ENCODE results near the gene CABP5.

CABP5 gene

DNA sequence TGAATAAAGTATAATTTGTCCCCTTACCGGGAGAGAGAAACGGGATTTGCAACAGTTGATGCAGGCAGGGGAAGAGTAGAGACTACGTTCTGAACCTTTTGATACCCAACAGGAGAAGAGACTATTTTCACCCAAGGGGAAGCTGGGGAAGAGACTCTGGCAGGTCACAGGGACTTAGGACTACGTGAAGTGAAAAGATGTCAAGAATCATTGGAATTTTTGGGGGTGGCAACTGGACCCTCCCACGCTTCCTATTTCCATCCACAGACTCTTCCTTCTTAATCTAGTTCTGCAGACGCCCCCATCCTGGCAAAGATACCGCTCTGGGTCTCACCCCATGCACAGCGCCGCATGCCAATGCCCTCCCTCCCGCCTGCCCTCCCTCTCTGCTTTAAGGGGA, 13.8 kb downstream of the CABP5 start:
- H3K27me3 ChIP-seq (ENCODE audit: control insufficient read depth, insufficient read depth, low read length), result no peaks in the 10 kb centered on the region

DNA sequence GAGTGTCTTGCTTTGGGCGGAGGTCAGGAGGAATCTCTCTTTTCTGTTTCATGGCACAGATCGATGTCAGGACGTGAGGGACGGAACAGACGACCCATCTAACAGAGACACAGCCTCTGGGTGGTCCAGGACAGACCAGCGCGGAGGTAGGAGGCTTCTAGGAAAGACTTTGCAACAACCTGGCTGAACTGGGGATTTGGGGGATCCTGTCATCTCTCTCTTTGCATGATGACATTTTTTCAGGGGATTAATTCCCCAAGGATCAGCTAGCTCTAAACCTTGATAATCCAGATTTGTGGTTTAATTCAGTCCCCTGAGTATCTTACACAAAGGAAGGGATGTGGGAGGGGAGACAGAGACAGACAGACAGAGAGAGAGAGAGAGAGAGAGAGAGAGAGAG, 14.4 kb downstream of the CABP5 start:
- H3K4me1 ChIP-seq, result no peaks in the 10 kb centered on the region
- no peaks in the 10 kb centered on the region for H3K27me3 ChIP-seq (ENCODE audit: control insufficient read depth, insufficient read depth, low read length)
- H3K36me3 ChIP-seq (ENCODE audit: control insufficient read depth, insufficient read depth, low read length), result no peaks in the 10 kb centered on the region
- TF ChIP-seq, protein P1, sequence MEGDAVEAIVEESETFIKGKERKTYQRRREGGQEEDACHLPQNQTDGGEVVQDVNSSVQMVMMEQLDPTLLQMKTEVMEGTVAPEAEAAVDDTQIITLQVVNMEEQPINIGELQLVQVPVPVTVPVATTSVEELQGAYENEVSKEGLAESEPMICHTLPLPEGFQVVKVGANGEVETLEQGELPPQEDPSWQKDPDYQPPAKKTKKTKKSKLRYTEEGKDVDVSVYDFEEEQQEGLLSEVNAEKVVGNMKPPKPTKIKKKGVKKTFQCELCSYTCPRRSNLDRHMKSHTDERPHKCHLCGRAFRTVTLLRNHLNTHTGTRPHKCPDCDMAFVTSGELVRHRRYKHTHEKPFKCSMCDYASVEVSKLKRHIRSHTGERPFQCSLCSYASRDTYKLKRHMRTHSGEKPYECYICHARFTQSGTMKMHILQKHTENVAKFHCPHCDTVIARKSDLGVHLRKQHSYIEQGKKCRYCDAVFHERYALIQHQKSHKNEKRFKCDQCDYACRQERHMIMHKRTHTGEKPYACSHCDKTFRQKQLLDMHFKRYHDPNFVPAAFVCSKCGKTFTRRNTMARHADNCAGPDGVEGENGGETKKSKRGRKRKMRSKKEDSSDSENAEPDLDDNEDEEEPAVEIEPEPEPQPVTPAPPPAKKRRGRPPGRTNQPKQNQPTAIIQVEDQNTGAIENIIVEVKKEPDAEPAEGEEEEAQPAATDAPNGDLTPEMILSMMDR (IDR thresholded peaks at IDR 0.05), result no peak
- H2AFZ ChIP-seq, result no peak overlapping the region
- H3K9ac ChIP-seq, result no peak overlapping the region
- H3K9me3 ChIP-seq (ENCODE audit: control insufficient read depth, low read length), result no peaks in the 10 kb centered on the region
- H3K4me3 ChIP-seq (ENCODE audit: low read depth, low read length), result no peak overlapping the region
- no peaks in the 10 kb centered on the region for H3K79me2 ChIP-seq
- H3K4me2 ChIP-seq (ENCODE audit: low read length), result no peak overlapping the region
- H3K27ac ChIP-seq, result no peak overlapping the region

More for the DNA sequence above, 13.8 kb downstream of the CABP5 start:
- TF ChIP-seq, protein P1 (IDR thresholded peaks at IDR 0.05), result no peak
- Histone ChIP-seq H3K4me3 (ENCODE audit: low read depth, low read length) (no peak overlapping the region), H2AFZ (no peak overlapping the region), H3K4me2 (ENCODE audit: low read length) (no peak overlapping the region), H3K79me2 (no peaks in the 10 kb centered on the region), H3K27ac (no peak overlapping the region), H3K9me3 (ENCODE audit: control insufficient read depth, low read length) (no peaks in the 10 kb centered on the region), H3K9ac (no peak overlapping the region), H3K4me1 (no peaks in the 10 kb centered on the region), H3K36me3 (ENCODE audit: control insufficient read depth, insufficient read depth, low read length) (no peaks in the 10 kb centered on the region)

DNA sequence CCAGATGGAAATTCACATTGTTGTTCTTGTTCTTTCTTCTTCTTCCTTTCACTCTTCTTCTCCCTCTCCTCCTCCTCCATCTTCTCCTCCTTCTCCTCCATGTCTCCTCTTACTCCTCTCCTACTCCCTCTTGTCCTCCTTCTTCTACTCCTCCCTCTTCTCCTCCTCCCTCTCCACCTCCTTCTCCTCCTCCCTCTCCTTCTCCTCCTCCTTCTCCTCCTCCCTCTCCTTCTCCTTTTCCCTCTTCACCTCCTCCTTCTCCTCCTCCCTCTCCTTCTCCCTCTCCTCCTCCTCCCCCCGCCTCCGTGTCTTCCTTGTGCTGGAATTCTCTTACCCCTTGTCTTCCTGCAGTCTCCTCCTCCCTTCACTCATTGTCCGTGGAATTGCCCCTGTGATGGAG, 18.4 kb downstream of the CABP5 start:
- Histone ChIP-seq H3K36me3 (ENCODE audit: control insufficient read depth, insufficient read depth, low read length) (no peaks in the 10 kb centered on the region), H2AFZ (no peak overlapping the region), H3K4me3 (ENCODE audit: low read depth, low read length) (no peak overlapping the region), H3K79me2 (no peaks in the 10 kb centered on the region), H3K9me3 (ENCODE audit: control insufficient read depth, low read length) (no peaks in the 10 kb centered on the region), H3K27me3 (ENCODE audit: control insufficient read depth, insufficient read depth, low read length) (no peaks in the 10 kb centered on the region), H3K4me2 (ENCODE audit: low read length) (no peak overlapping the region), H3K9ac (no peak overlapping the region), H3K4me1 (peaks cover 5% of the 10 kb centered on the region), H3K27ac (no peak overlapping the region)
- TF ChIP-seq, protein P1 (IDR thresholded peaks at IDR 0.05), result no peak

DNA sequence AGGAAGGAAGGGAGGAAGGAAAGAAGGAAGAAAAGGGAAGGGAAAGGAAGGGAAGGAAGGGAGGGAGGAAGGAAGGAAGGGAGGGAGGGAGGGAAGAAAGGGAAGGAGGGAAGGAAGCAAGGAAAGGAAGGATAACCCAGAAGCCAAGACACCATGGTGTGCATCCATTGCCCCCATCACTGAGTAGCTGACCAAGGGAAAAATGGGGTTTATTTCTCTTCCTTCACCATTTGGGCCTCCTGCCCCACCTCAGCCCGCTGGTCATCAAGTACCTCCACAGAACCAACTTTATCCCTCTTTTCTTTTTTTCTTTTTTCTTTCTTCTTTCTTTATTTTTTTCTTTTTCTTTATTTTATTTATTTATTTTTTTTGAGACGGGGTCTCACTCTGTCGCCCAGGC, 20.4 kb downstream of the CABP5 start:
- TF ChIP-seq, protein P1 (IDR thresholded peaks at IDR 0.05), result no peak
- Histone ChIP-seq H2AFZ (no peak overlapping the region), H3K9ac (no peak overlapping the region), H3K9me3 (ENCODE audit: control insufficient read depth, low read length) (no peaks in the 10 kb centered on the region), H3K4me3 (ENCODE audit: low read depth, low read length) (no peak overlapping the region), H3K27ac (no peak overlapping the region), H3K27me3 (ENCODE audit: control insufficient read depth, insufficient read depth, low read length) (no peaks in the 10 kb centered on the region), H3K4me2 (ENCODE audit: low read length) (no peak overlapping the region), H3K36me3 (ENCODE audit: control insufficient read depth, insufficient read depth, low read length) (no peaks in the 10 kb centered on the region), H3K4me1 (peaks cover 5% of the 10 kb centered on the region), H3K79me2 (no peaks in the 10 kb centered on the region)

DNA sequence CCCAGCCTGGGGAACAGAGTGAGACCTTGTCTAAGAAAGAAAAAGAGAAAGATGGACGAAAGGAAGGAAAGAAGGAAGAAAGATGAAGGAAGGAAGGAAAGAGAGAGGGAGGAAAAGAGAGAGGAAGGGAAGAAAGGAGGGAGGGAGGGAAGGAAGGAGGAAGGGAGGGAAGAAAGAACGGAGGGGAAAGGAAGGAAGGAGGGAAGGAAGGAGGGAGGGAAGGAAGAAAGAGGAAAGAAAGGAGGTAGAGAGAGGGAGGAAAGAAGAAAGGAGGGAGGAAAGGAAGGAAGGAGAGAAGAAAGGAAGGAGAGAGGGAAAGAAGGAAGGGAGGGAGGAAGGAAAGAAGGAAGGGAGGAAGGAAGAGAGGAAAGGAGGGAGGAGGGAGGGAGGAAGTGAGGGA, 20.9 kb downstream of the CABP5 start:
- TF ChIP-seq, protein P1 (IDR thresholded peaks at IDR 0.05), result no peak
- Histone ChIP-seq H3K36me3 (ENCODE audit: control insufficient read depth, insufficient read depth, low read length) (no peaks in the 10 kb centered on the region), H3K27me3 (ENCODE audit: control insufficient read depth, insufficient read depth, low read length) (no peaks in the 10 kb centered on the region)

More for the DNA sequence above, 20.9 kb downstream of the CABP5 start:
- H3K4me1 ChIP-seq, result peaks cover 5% of the 10 kb centered on the region
- no peak overlapping the region for H2AFZ ChIP-seq
- H3K4me2 ChIP-seq (ENCODE audit: low read length), result no peak overlapping the region
- H3K4me3 ChIP-seq (ENCODE audit: low read depth, low read length), result no peak overlapping the region
- no peak overlapping the region for H3K27ac ChIP-seq
- H3K9me3 ChIP-seq (ENCODE audit: control insufficient read depth, low read length), result no peaks in the 10 kb centered on the region
- no peak overlapping the region for H3K9ac ChIP-seq
- H3K79me2 ChIP-seq, result no peaks in the 10 kb centered on the region

Data from parathyroid adenoma (tissue), 2 donors.